ENCODE measurements around the gene RHNO1. TPM values are rescaled to one million over a fixed set of nuclear protein-coding genes. Genes with fewer than 3 reads are reported as not detected.
"Not testable (repeated sequence)": the region's sequence is repeated elsewhere in the genome, so short reads cannot be mapped to it uniquely, and the experiment has no call there.

Gene RHNO1
- total RNA-seq, 1 experiment from 2014 or later, result 44.6 TPM

DNA sequence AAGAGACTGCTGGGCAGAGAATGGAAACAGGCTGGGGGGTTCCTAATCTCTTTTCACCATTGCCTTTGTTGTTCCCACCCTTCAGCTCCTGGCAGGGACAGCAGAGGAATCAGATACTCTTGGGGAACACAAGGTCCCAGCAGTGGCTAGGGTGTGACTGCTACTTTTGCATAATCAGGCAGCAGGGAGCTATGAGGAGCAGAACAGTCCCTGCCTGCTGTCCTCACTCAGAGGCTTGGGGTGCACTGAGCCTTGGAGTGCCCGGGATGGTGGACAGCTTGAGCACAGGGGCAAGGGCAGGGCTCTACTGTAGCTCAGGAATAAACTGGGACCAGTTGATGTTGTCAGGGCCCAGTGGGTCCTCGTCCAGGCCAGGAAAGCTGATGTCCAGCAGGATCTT is 18.7 kb upstream of the RHNO1 start:
- no peak for DNase-seq (ENCODE audit: low read depth)

DNA sequence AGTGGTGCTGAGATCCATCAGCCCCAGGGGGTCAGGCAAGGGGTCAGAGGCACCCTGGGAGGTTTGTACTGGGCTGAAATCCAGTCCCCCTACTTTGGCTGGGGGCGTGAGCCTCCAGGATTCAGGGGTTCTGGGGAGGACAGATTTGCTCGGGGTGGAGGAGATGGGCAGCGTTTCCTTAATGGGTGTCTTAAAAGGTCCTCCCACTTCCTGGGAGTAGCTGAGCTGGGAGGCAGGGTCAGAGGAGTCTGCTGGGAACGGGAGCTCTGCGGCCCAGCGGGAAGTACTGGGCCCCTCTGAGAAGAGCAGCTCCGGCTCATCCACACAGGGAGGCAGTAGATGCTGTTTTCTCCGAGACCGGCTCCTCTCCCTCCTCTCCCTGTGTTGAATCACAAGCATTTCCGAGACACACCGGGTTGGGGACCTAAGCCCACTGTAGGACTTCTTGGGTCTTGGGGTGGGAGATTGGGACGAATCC is 18.0 kb upstream of the RHNO1 start:
- DNase-seq (ENCODE audit: low read depth), result no peak

DNA sequence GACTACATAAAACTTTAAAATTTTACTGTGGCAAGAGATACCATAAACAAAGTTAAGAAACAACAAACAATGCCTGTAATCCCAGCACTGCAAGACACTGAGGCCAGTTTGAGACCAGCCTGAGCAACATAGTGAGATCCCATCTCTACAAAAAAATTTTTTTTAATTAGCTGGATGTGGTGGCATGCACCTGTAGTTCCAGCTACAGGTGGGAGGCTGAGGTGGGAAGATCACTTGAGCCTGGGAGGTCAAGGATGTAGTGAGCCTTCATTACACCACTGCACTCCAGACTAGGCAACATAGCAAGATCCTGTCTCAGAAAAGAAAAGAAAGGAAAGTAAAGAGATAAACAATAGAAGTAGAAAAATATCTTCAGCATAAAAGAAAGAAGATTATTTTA is 16.9 kb upstream of the RHNO1 start:
- no peak for DNase-seq (ENCODE audit: low read depth)

DNA sequence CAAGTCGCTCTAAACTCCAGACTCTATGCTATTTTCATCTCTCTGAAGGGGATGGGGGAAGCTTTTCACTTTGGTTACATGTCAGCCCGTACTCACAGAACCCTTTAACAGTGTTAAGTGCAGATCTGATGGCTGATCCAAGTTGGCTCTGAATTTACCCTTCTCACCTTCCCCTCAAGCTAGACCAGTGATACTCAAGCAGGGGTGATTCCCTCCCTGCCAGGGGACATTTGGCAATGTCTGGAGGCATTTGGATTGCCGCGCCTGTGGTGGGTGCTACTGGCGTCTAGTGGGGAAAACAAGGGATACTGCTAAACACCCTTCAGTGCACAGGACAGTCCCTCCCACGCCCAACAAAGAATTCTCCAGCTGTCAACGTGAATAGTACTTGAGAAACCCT is 14.1 kb upstream of the RHNO1 start:
- DNase-seq (ENCODE audit: low read depth), result no peak

DNA sequence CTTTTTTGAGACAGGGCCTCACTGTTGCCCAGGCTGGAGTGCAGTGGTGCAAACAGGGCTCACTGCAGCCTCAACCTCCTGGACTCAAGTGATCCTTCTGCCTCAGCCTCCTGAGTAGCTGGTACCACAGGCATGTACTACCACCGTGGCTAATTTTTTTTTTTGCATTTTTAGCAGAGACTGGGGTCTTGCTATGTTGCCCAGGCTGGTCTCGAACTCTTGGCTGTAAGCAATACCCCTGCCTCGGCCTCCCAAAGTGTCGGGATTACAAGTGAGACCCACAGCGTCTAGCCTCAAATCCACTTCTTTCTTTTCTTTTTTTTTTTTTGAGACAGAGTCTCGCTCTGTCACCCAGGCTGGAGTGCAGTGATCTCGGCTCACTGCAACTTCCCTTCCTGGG is 13.6 kb upstream of the RHNO1 start:
- DNase-seq (ENCODE audit: low read depth), result not testable (repeated sequence)

DNA sequence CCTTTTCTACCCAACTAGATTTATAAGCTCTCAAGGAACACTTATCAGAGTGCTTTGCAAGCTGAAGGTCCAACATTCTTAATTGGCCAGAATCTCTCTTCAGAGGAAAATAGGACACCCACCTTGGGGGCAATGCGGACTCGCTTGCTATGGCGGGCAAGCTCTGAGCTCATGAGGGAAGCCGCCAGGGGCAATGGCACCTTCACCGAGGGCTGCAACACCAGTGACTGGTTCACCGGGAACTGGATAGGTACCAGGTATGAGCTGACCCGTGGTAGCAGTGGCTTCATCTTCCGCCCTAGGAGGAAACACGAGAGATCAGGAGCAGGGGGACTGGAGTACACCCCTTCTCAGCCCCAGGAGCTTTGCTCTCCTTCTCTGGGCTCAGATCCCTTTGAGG is 12.8 kb upstream of the RHNO1 start:
- DNase-seq (ENCODE audit: low read depth), result no peak

DNA sequence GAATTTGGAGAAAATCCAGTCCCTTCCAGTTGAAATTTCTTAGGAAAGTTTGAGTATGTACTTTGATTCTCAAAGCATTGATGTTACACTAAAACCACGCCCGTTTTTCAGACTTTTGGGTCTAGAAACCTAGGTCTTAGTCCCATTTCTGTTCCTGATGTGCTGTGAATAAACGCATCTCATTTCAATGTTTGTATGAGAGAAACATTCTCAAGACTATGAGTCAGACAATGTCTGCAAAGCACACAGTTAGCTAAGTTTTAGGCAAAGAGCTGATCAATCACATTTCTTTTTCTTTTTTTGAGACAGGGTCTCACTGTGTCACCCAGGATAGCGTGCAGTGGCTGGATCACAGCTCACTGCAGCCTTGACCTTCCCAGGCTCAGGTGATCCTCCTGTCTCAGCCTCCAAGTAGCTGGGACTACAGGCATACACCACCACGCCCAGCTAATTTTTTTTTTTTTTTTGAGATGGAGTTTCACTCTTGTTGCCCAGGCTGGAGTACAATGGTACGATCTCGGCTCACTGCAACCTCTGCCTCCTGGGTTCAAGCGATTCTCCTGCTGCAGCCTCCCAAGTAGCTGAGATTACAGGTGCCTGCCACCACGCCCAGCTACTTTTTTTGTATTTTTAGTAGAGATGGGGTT is 7.9 kb upstream of the RHNO1 start:
- DNase-seq (ENCODE audit: low read depth), result not testable (repeated sequence)

DNA sequence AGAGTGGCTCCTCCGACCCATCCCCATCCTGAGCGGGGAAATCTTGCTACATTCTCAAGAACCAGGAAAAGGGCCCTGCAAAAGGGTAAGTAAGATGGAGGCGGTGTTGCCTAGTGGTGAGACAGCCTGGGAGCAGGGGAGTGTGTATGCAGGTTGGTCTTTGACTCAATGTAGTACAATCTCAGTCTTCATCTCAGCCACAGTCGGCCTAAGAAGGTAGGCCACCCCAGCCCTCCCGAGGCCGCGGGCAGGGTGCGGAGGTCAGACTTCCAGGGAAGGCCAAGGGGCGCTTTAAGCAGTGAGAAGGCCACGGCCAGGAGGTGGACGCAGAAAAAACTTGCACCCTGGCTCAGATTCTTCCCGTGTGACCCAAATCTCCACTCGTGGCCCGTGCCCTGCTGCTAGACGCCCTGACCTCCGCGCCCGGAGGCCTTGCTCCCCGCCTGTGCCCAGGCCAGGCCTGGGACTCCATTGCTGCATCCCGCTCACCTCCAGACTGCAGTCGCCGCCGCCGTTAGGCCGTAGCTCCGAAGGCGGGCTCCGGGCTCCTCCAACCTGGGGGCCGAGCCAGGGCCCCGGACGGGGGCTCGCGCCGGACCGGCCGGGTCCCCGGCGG is 484 bp upstream of the RHNO1 start:
- DNase-seq (ENCODE audit: low read depth), result no peak

DNA sequence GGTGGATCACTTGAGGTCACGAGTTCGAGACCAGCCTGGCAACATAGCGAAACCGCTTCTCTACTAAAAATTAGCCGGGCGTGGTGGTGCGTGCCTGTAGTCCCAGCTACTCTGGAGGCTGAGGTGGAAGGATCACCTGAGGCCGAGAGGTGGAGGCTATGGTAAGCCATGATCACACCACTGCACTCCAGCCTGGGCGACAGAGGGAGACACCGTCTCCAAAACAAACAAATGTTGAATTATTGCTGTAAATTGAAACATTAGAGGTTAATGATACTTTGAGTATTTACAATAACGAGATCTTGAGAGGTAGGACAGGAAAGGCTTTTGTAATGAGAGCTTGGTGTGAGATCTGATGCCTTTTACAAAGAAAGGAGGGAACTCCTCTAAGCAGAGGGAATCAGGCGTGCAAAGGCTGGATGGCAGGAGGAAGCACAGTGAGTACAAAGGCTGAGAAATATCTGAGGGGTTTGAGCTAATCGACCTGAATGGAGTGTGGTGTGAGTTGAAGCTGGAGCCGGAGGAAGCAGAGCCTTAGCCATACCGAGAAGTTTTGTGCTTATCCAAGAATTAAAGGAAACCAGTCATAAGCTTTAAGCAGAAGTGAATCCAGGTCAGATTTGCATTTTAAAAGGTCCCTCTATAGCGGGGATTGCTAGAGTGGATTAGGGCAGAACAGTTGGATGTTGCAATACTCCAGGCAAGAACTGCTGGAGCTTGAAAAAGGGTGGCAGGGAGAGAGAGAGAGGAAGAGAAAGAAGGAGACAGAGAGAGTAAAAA is 1.1 kb downstream of the RHNO1 start:
- no peak for DNase-seq (ENCODE audit: low read depth)

DNA sequence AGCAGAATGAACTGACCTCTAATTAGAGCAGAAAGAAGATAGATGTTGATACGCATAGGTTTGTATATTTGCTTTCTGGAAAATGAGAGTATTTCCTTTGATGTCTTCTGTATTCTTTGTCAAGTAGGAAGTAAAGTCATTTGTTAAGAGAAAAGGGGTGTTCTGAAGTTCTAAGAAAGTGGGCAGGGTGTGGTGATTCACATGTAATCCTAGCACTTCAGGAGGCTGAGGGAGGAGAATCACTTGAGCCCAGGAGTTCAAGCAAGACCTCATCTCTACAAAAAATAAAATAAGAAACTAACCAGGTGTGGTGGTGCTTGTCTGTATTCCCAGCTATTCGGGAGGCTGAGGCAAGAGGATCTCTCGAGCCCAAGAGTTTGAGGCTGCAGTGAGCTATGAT is 2.8 kb downstream of the RHNO1 start:
- DNase-seq (ENCODE audit: low read depth), result no peak

DNA sequence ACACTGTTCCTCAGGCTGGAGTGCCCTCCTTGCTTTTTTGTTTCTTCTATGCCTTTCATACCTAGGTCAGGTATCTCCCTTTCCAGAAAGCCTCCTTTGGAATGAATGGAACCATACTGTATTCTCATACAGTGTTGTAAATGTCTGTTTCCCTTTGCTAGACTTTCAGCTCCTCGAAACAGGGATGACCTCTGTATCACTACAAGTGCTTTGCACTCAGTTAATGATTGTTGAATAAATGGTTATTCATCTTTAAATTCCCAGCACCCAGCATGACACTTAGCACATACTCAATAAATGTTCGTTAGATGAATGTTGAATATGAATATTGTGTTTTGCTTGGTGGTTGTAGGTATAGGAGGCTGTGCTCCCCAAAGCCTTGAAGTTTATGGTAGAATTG is 7.8 kb downstream of the RHNO1 start:
- no peak for DNase-seq (ENCODE audit: low read depth)

DNA sequence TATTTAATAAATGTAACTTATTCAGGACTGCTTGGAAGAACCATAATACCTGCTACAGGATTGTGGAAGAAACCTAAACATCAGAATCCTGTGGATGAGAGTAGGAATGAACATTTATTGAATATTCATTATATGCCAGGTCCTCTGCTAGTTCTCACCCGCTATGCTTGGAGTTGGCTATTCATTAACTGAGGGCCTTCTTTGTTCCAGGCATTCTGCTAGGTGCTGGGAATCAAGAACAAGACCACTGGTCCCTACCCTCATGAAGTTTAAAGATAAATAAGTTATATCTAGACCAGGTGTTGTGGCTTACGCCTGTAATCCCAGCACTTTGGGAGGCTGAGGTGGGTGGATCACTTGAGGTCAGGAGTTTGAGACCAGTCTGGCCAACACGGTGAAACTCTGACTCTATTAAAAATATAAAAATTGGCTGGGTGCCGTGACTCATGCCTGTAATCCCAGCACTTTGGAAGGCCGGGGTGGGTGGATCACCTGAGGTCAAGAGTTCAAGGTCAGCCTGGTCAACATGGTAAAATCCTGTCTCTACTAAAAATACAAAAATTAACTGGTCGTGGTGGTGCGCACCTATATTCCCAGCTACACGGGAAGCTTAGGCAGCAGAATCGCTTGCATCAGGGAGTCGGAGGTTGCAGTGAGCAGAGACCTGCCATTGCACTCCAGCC is 9.9 kb downstream of the RHNO1 start:
- no peak for DNase-seq (ENCODE audit: low read depth)

DNA sequence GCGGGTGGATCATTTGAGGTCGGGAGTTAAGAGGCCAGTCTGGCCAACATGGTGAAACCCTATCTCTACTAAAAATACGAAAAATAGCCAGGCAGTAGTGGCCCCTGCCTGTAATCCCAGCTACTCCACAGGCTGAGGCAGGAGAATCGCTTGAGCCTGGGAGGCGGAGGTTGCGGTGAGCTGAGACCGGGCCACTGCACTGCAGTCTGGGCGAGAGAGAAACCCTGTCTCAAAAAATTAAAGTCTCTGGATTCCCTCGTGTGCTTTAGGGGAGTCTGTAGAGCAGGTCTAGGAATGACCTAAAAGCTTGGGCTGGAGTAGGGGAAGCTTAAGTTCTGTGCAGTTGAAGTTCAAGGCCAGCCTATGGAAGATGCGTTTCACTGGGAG is 13.0 kb downstream of the RHNO1 start:
- DNase-seq (ENCODE audit: low read depth), result no peak

DNA sequence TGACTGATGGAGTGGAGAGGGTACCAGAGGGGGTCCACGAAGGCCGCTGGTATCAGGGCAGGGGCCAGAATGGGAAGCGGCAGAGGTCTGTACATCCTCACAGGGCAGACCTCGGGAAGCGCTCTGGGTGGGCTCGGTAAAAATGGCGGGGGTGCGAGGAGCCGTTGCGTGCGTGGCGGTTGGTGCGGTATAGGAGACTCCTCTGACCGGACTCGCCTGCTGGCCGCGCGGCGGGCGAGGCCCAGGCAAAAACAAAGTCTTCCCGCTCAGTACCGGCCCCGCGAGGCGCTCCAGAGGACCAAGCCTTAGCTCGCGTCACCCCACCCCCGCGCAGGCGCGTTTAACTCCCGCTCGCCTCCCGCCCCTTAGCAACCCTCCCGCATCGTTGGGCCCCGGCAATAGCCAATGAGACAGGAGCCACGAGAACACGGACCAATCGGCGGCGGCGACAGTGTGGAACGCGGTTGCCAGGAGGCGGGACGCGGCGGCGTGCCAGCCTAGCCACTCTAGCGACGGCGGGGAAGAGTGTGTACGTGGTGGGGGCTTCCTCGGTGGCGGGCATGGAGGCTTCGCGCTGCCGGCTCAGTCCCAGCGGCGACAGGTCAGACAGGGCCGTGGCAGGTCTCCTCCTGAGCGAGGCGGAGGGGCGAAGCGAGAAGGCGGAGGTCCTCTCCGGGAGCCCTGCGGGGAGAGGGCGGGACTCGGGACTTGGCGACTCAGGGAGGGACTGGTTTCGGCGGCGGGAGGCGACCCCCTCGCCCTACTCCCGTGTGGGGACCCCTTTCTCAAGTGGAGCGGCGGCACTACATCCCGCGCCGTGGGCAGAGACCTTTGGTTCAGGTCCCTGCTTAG is 13.6 kb downstream of the RHNO1 start, which contains the start of gene TULP3:
TULP3 (plus strand) TSS at position 504 of the 852 bp plus-strand sequence; CDS start at position 561, 57 bp downstream.
- DNase-seq (ENCODE audit: low read depth), result peak; percentile 96

DNA sequence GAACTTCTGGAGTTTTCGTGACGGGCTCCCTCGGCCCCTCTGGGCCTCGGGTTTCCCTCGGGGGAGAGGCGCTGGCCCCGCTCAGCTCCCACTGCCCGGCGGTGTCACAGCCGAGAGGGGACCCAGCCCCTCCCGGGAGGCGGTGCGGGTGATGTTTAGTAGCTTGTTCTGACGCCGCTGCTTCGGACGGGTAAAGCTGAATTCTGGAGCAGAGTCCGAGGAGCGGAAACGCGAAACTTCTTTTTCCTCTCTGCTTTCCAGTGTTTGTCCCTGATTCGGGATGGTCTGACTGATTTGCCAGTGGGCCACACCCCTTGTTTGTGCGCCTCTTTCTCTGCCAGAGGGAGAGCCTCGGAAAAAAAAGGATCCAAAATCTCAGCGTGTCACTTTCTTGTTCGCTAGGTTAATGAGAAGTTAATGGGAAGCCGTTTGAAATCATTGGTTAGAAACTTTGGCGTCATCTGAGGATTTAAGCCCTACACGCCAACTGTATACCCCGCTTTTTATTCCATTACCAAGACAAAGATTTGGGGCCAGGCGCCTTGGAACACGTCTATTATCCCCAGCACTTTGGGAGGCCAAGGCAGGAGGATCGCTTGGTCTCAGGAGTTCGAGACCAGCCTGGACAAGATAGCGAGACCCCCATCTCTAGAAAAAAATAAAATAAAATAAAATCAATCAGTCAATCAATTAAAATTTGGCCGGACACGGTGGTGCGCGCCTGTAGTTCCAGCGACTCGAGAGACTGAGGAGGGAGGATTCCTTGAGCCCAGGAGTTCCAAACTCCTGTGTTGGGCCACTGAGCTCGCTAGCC is 14.4 kb downstream of the RHNO1 start:
- peak; percentile 81 for DNase-seq (ENCODE audit: low read depth)

DNA sequence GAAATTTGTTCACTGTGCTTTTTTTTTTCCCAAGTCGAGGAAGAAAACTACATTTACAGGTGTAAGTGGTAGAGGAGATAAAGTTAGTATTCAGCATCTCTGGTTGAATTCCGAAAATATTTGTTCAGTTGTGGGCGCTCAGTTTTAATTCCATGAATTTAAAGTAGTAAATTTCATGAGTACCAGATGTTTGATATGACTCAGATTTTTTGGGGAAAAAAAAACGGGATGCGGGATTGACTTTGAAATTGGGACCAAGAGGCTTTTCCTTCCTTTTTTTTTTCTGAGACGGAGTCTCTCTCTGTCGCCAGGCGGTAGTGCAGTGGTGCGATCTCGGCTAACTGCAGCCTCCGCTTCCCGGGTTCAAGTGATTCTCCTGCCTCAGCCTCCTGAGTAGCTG is 15.2 kb downstream of the RHNO1 start:
- peak; percentile 62 for DNase-seq (ENCODE audit: low read depth)

DNA sequence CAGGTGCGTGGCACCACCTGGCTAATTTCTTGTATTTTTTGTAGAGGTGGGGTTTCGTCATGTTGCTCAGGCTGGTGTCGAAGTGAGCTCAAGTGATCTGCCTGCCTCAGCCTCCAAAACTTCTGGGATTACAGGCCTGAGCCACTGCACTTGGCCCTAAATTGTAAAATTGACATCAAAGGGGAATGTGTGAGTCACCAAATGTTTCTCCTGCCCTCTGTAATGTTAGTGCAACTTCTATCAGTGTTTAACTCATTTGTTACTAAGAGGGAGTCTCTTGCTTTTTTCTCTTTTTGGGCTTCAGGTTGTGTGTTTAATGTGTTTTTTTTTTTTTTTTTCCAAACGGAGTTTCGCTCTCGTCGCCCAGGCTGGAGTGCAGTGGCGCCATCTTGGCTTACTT is 16.0 kb downstream of the RHNO1 start:
- DNase-seq (ENCODE audit: low read depth), result peak; percentile 84

DNA sequence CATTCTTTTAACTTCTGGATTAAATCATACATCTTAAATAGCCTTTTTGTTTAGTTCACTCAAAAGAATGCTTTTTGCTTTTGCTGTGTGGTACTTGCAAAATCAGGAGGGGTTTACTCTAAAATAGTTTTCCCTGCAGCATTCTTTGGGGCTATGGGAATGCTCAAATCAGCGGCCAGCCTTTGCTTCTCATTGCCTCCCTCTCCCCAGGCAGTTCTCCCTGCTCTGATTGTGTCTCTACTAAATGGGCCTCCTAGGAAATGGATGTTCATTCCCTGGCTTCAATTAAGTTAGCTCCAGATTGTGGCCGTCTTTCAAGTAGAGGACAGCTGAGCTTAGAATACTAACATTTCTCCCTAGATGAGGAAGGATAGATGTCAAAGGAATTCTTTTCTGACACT is 18.0 kb downstream of the RHNO1 start:
- DNase-seq (ENCODE audit: low read depth), result no peak

DNA sequence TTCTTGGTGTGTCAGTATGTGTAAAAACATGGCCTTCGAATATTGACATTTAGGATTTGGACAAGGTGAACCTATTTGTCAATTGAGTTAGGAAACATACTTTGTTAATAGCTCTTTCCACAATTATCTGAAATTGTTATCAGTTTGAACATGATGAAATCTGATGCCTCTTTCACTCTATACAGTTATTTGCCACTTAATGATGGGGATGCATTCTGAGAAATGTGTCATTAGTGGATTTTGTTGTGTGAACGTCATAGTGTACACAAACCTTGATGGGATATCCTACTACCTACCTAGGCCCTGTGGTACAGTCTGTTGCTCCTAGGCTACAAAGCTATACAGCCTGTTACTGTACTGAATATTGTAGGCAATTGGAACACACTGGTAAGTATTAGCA is 18.5 kb downstream of the RHNO1 start:
- no peak for DNase-seq (ENCODE audit: low read depth)

DNA sequence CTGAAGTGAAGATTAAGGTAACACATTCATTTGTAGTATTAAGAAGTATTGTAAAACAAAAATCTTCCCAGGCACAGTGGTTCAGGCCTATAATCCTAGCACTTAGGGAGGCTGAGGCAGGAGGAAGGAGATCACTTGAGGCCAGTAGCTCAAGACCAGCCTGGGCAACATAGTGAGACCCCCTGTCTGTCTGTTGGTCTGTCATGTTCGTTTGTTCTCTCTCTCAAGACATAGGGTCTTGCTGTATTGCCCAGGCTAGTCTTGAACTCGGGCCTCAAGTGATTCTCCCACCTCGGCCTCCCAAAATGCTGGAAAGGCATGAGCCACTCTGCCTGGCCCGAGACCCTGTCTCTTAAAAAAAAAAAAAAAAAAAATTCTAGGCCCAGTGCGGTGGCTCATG is 20.4 kb downstream of the RHNO1 start:
- DNase-seq (ENCODE audit: low read depth), result no peak

DNA sequence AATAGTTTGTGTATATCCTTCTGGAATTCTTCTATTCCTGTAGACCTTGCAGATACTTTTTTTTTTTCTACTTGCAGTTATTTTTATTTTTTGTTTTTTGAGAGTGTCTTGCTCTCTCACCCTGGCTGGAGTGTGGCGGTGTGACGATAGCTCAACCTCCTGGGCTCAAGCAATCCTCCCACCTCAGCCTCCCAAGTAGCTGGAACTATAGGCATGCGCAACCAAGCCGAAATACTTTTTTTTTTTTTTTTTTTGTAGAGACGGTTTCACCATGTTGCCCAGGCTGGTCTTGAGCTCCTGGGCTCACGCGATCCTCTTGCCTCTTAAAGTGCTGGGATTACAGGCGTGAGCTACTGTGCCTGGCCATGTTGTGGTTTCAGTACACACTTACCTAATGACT is 23.6 kb downstream of the RHNO1 start:
- DNase-seq (ENCODE audit: low read depth), result no peak
